ENCODE measurements around the gene NOSTRIN. TPM values are rescaled to one million over a fixed set of nuclear protein-coding genes. Genes with fewer than 3 reads are reported as not detected.

The NOSTRIN gene
- total RNA-seq, 4 donors from 2014 or later = 5.0 to 16.1 (median 6.4) TPM

DNA sequence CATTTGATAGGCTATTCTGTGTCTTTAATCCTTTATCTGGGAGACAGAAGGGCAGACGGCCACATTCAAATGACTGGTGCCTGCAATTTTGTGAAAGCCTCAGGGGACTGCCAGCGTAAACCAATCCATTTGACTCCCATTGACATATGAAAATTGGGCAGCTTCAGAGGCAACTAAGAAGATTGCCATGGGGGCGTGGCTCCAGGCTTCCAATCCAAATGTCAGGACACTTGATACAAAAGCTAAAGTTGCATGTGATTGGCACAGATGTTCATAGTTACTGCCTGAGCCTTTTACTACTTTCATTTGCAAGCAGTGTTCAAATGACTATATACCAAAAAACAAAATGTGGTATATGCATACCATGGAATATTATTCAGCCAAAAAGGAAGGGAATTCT, 45.8 kb downstream of the NOSTRIN start:
- Histone ChIP-seq H3K36me3 (no peaks in the 10 kb centered on the region), H3K9me3 (no peaks in the 10 kb centered on the region), H3K27me3 (no peaks in the 10 kb centered on the region), H3K4me1 (peaks cover 10 to 16% of the 10 kb centered on the region in 2 donors), H3K27ac (peak overlapping the region in 2 of 4 donors; percentile 31 to 43), H3K4me3 (no peak overlapping the region)
- intact Hi-C loops (cut with DNase I; ENCODE audit: low total_unique reads) (loop anchor here (2.0 kb wide), 1 partner anchor 73 kb away; no protein-coding TSS in a partner anchor), in situ Hi-C loops (cut with MboI; ENCODE audit: low sequenced_read_pairs in 4 of 4) (no loop called here)
- DNase-seq (peak; percentile 23 to 68), ATAC-seq (peak; percentile 84 to 87)
- TF ChIP-seq POLR2A (IDR thresholded peaks at IDR 0.05) = no peak
- TF ChIP-seq, protein P1, sequence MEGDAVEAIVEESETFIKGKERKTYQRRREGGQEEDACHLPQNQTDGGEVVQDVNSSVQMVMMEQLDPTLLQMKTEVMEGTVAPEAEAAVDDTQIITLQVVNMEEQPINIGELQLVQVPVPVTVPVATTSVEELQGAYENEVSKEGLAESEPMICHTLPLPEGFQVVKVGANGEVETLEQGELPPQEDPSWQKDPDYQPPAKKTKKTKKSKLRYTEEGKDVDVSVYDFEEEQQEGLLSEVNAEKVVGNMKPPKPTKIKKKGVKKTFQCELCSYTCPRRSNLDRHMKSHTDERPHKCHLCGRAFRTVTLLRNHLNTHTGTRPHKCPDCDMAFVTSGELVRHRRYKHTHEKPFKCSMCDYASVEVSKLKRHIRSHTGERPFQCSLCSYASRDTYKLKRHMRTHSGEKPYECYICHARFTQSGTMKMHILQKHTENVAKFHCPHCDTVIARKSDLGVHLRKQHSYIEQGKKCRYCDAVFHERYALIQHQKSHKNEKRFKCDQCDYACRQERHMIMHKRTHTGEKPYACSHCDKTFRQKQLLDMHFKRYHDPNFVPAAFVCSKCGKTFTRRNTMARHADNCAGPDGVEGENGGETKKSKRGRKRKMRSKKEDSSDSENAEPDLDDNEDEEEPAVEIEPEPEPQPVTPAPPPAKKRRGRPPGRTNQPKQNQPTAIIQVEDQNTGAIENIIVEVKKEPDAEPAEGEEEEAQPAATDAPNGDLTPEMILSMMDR (IDR thresholded peaks at IDR 0.05 in 4 of 5, conservative IDR thresholded peaks at IDR 0.05 in 1 of 5) = no peak

DNA sequence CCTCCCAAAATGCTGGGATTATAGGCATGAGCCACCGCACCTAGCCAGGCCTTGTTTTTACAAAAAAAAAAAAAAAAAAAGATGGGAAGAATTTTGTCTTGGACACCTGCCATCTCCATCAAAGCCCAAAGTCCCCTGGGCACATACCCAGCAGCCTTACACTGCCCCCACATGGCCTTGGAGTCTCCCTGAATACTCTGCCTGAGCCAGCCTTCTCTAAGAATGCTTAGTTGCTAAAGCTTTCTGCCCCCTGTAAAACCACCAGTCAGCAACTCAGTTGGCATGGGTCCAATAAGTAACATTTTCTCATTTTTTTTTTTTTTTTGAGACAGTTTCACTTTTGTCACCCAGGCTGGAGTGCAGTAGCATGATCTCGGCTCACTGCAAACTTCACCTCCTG, 47.2 kb downstream of the NOSTRIN start:
- intact Hi-C loops (cut with DNase I; ENCODE audit: low total_unique reads) = loop anchor here (2.0 kb wide), 1 partner anchor 75 kb away; no protein-coding TSS in a partner anchor
- DNase-seq = no peak

GRCh38 chr2:168850846-168851245, 48.4 kb downstream of the NOSTRIN start:
- Histone ChIP-seq H3K9me3 (no peaks in the 10 kb centered on the region), H3K27me3 (no peaks in the 10 kb centered on the region), H3K4me3 (no peak overlapping the region), H3K4me1 (peaks cover 10 to 16% of the 10 kb centered on the region in 2 donors), H3K36me3 (no peaks in the 10 kb centered on the region), H3K27ac (no peak overlapping the region)
- in situ Hi-C loops (cut with MboI; ENCODE audit: low sequenced_read_pairs in 4 of 4) (no loop called here), intact Hi-C loops (cut with DNase I; ENCODE audit: low total_unique reads) (no loop called here)
- ATAC-seq (no peak), DNase-seq (no peak)
- TF ChIP-seq, protein P1 (IDR thresholded peaks at IDR 0.05 in 4 of 5, conservative IDR thresholded peaks at IDR 0.05 in 1 of 5) = no peak
- no peak for TF ChIP-seq POLR2A (IDR thresholded peaks at IDR 0.05)

More for the DNA sequence above, 47.2 kb downstream of the NOSTRIN start:
- peaks cover 10 to 16% of the 10 kb centered on the region in 2 donors for H3K4me1 ChIP-seq
- no peaks in the 10 kb centered on the region for H3K9me3 ChIP-seq
- H3K27me3 ChIP-seq = no peaks in the 10 kb centered on the region
- H3K4me3 ChIP-seq = no peak overlapping the region
- in situ Hi-C loops (cut with MboI; ENCODE audit: low sequenced_read_pairs in 4 of 4) = no loop called here
- no peak overlapping the region for H3K27ac ChIP-seq
- no peak for TF ChIP-seq POLR2A (IDR thresholded peaks at IDR 0.05)
- TF ChIP-seq, protein P1 (IDR thresholded peaks at IDR 0.05 in 4 of 5, conservative IDR thresholded peaks at IDR 0.05 in 1 of 5) = peak in 2 of 5 experiments; percentile 27 to 39
- H3K36me3 ChIP-seq = no peaks in the 10 kb centered on the region
- no peak for ATAC-seq

DNA sequence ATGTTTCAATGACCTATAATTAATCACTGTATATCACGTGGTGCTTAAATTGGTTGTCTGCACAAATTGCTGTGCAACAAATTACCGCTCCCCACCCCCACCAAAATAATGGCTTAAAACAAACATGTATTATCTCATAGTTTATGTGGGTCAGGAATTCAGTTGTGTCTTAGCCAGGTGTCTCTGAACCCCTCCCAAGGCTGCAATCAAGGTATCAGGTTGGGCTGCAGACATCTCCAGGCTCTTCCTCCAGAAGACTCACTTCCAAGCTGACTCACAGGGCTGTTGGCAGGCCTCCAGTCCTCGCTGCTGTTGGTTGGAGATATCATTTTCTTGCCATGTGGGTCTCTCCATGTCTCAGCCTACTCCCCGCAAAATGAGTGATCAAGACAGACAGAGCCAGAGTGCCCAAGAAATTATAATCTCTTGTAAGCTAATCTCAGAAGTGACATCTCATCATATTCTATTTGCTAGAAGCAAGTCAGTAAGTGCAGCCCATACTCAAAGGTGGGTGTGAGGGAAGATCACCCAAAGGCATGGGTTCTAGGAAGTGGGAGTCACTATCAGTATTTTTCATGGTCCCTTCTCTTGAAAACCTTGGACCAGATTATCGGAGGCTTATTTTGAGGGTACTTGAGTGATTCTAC, 49.4 kb downstream of the NOSTRIN start:
- Histone ChIP-seq H3K4me3 (no peak overlapping the region), H3K27me3 (no peaks in the 10 kb centered on the region), H3K36me3 (no peaks in the 10 kb centered on the region), H3K9me3 (no peaks in the 10 kb centered on the region), H3K4me1 (peaks cover 10 to 22% of the 10 kb centered on the region in 2 donors), H3K27ac (no peak overlapping the region)
- ATAC-seq (peak in 1 of 2 donors; percentile 36), DNase-seq (peak in 1 of 2 donors; percentile 45)
- no peak for TF ChIP-seq POLR2A (IDR thresholded peaks at IDR 0.05)
- TF ChIP-seq, protein P1 (IDR thresholded peaks at IDR 0.05 in 4 of 5, conservative IDR thresholded peaks at IDR 0.05 in 1 of 5) = no peak
- intact Hi-C loops (cut with DNase I; ENCODE audit: low total_unique reads) (no loop called here), in situ Hi-C loops (cut with MboI; ENCODE audit: low sequenced_read_pairs in 4 of 4) (no loop called here)

Data from gastrocnemius medialis (tissue), 4 donors.